IPS-18a (cell line): Measurements from ENCODE around the gene LCN9.

ENCODE experiments used
- H3K27ac ChIP-seq: one replicate; pipeline ENCODE4 v1.5.1; 2013; ENCODE audit warnings: low read length
- H3K27me3 ChIP-seq: one replicate; pipeline ENCODE4 v1.6.1; 2013; ENCODE audit warnings: mild to moderate bottlenecking, low read length; ENCODE audit not compliant: control insufficient read depth, insufficient read depth
- H3K36me3 ChIP-seq: one replicate; pipeline ENCODE4 v1.6.1; 2013; ENCODE audit warnings: low read depth, low read length; ENCODE audit not compliant: control insufficient read depth
- H3K4me1 ChIP-seq: one replicate; pipeline ENCODE4 v1.6.1; 2013; ENCODE audit warnings: low read depth, low read length; ENCODE audit not compliant: control insufficient read depth
- H3K4me3 ChIP-seq: one replicate; pipeline ENCODE4 v1.5.1; 2013; ENCODE audit warnings: low read length
- H3K9ac ChIP-seq: one replicate; pipeline ENCODE4 v1.6.1; 2013; ENCODE audit warnings: mild to moderate bottlenecking, low read length, moderate library complexity
- H3K9me3 ChIP-seq: one replicate; pipeline ENCODE4 v1.6.1; 2013; ENCODE audit warnings: low read depth, low read length; ENCODE audit not compliant: control insufficient read depth

The LCN9 gene

DNA sequence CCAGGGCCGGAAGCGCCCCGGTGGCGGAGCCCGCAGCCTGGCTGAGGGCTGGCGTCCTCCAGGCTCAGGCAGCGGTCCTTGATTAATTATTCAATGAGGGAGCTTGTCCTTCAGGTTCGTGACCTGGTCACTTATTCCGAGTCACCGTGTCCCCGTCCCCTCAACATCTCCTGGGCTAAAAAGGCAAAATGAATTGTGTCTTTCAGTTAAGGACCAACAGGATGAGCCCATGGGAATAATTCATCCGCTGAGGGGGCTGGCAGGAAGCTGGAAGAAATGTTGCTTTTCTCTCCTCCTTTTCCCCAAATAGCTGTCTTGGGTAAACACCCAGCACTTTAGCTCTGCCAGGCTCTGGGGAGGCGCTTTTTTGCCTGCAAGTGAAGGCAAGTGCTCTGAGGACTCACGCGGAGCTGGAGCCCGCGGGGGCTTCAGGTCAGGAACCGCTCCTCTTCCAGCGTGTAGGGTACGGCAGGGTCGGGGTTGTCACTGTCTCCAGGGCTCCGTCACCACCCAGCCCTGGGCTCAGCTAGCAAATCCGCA, 52.0 kb downstream of the LCN9 start:
- H3K36me3 ChIP-seq = no peaks in the 10 kb centered on the region
- H3K9ac ChIP-seq = no peak overlapping the region
- H3K9me3 ChIP-seq = no peaks in the 10 kb centered on the region
- no peak overlapping the region for H3K4me3 ChIP-seq
- H3K4me1 ChIP-seq = no peaks in the 10 kb centered on the region
- H3K27ac ChIP-seq = no peak overlapping the region
- H3K27me3 ChIP-seq = peaks cover 32% of the 10 kb centered on the region

DNA sequence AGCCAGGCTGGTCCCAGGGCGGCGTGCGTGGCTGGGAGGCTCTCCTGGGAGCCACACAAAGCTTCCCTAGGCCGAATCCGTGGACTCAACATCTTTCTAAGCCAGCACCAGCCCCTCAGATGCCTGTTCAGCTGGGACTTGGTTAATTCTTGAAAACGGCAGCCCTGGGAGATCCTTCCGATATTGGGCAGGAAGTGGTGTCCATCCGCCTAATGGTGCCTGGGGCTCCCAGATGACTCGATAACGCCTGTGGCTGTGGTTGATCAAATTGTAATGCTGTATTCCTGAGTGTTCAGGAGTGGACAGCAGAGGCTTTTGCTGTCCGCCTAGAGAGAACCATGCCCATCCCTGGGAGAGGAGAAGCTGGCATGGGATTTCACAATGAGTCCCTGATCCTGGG, 52.9 kb downstream of the LCN9 start:
- Histone ChIP-seq H3K27ac (no peak overlapping the region), H3K4me3 (no peak overlapping the region), H3K36me3 (no peaks in the 10 kb centered on the region), H3K9me3 (no peaks in the 10 kb centered on the region), H3K27me3 (peaks cover 32% of the 10 kb centered on the region), H3K4me1 (no peaks in the 10 kb centered on the region), H3K9ac (no peak overlapping the region)
